ENCODE measurements around the gene SLC1A4. TPM values are rescaled to one million over a fixed set of nuclear protein-coding genes. Genes with fewer than 3 reads are reported as not detected.

Gene SLC1A4
- total RNA-seq, 1 experiment from 2014 or later, result 9.1 TPM

GRCh38 chr2:65067806-65068553, 78.8 kb downstream of the SLC1A4 start:
- Histone ChIP-seq H3K36me3 (ENCODE audit: low read depth, low read length) (no peaks in the 10 kb centered on the region; the same call in 1 of the 2 replicates), H3K4me1 (ENCODE audit: insufficient read depth, low read length) (peaks cover 50% of the 10 kb centered on the region), H4K20me1 (ENCODE audit: low read length) (no peaks in the 10 kb centered on the region), H3K27ac (ENCODE audit: low read length) (no peak overlapping the region), H2AFZ (ENCODE audit: low read length) (no peak overlapping the region), H3K79me2 (ENCODE audit: low read length) (no peaks in the 10 kb centered on the region; the same call in 1 of the 2 replicates), H3K27me3 (ENCODE audit: low read length) (no peaks in the 10 kb centered on the region), H3K4me3 (ENCODE audit: low read length) (no peak overlapping the region), H3F3A (ENCODE audit: low read length, unreplicated experiment) (peaks cover 3% of the 10 kb centered on the region), H3K9ac (ENCODE audit: low read length) (no peak overlapping the region), H3K4me2 (ENCODE audit: low read length) (no peak overlapping the region), H3K9me3 (ENCODE audit: low read length) (no peaks in the 10 kb centered on the region), H3K9me2 (replicated peaks; ENCODE audit: low read length) (no peaks in the 10 kb centered on the region)
- POLR2A ChIA-PET (ENCODE audit: unreplicated experiment), result no interaction called here
- CTCF ChIA-PET, result interaction anchor here (0.6 kb wide), 2 partner anchors 12 to 62 kb away, joined by 3 to 6 read pairs; partner anchors contain the start of gene RAB1A
- TF ChIP-seq EZH2 (IDR thresholded peaks at IDR 0.05; ENCODE audit: low read length, unreplicated experiment), result no peak
- TF ChIP-seq EZH2phosphoT487 (IDR thresholded peaks at IDR 0.05; ENCODE audit: borderline replicate concordance, low read length), result no peak
- TF ChIP-seq CTCF (conservative IDR thresholded peaks at IDR 0.05; ENCODE audit: low read depth, low read length), result no peak
- no TSS peak for BruUV-seq (replicated peaks)
- no peak for ATAC-seq
- intact Hi-C loops (cut with micrococcal nuclease), result loop anchor here (10.0 kb wide), 1 partner anchor 197 kb away; no protein-coding TSS in a partner anchor
- no peak for DNase-seq

- no TSS peak for BruUV-seq (replicated peaks)
- peaks cover 8% of the 10 kb centered on the region; the same call in 1 of the 2 replicates for H3K36me3 ChIP-seq (ENCODE audit: low read depth, low read length)
- TF ChIP-seq EZH2phosphoT487 (IDR thresholded peaks at IDR 0.05; ENCODE audit: borderline replicate concordance, low read length), result no peak
- no peak for TF ChIP-seq EZH2 (IDR thresholded peaks at IDR 0.05; ENCODE audit: low read length, unreplicated experiment)
- TF ChIP-seq CTCF (conservative IDR thresholded peaks at IDR 0.05; ENCODE audit: low read depth, low read length), result no peak
- no peak overlapping the region for H3K4me2 ChIP-seq (ENCODE audit: low read length)
- no peak overlapping the region for H2AFZ ChIP-seq (ENCODE audit: low read length)
- DNase-seq (no peak), ATAC-seq (no peak)
- H3K79me2 ChIP-seq (ENCODE audit: low read length), result no peaks in the 10 kb centered on the region; the same call in 1 of the 2 replicates
- no peaks in the 10 kb centered on the region for H3K9me2 ChIP-seq (replicated peaks; ENCODE audit: low read length)
- H4K20me1 ChIP-seq (ENCODE audit: low read length), result no peaks in the 10 kb centered on the region
- intact Hi-C loops (cut with micrococcal nuclease), result loop anchor here (10.0 kb wide), 1 partner anchor 195 kb away; no protein-coding TSS in a partner anchor
- no peaks in the 10 kb centered on the region for H3K9me3 ChIP-seq (ENCODE audit: low read length)
- no peak overlapping the region for H3K27ac ChIP-seq (ENCODE audit: low read length)
- POLR2A ChIA-PET (ENCODE audit: unreplicated experiment), result no interaction called here
- no peaks in the 10 kb centered on the region for H3K27me3 ChIP-seq (ENCODE audit: low read length)
- peaks cover 42% of the 10 kb centered on the region for H3K4me1 ChIP-seq (ENCODE audit: insufficient read depth, low read length)
- no peak overlapping the region for H3K4me3 ChIP-seq (ENCODE audit: low read length)
- CTCF ChIA-PET, result no interaction called here
- peaks cover 3% of the 10 kb centered on the region for H3F3A ChIP-seq (ENCODE audit: low read length, unreplicated experiment)
- no peak overlapping the region for H3K9ac ChIP-seq (ENCODE audit: low read length)
Measured at GRCh38 chr2:65069439-65069824, 80.2 kb downstream of the SLC1A4 start.
